ENCODE data around the gene SLC38A10. TPM values are rescaled to one million over a fixed set of nuclear protein-coding genes. Genes with fewer than 3 reads are reported as not detected.

The SLC38A10 gene
- total RNA-seq, 1 donor from 2014 or later: 105 TPM

DNA sequence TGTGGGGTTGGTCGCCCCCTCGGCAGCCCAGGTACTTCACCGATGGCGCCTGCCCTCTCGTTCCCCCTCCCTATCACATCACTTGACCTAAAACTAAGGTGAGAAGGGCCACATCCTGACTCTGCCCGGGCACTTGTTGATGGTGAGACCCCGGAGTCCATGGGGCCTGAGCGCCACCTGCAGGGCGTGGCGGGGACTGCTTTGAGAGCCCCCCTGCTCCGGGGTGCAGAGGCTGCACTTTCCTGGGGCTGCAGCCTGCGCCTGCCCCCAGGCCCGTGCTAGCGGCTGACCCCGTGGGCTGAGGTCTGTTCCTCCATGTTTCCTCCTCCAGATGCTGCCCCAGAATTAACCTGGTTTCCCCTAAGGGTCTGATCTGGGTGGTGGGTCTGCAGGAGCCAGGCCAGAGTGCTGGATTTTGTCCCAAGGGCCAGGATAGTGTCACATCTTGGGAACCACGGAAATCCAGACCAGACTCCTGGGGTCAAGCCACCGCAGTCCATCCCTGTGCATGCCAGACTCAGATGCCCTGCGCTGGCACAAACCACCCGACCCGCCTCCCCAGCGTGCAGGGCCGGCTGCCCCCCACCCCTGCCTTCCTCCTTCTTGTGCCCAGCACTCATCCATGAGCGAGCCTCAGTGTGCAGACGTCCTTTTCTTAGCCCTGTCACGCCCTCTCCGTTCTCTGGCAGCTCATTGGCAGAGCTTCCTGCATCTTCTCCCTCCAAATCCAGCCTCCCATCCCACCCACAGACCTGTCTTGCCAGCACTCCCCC lies 53.3 kb downstream of the SLC38A10 start:
- intact Hi-C loops (cut with micrococcal nuclease): loop anchor here (1.0 to 10.0 kb wide), 3 partner anchors 100 to 217 kb away; no protein-coding TSS in a partner anchor
- Mint-ChIP-seq H3K4me3 (peak overlapping the region; percentile 40), H3K27me3 (no peaks in the 10 kb centered on the region)

DNA sequence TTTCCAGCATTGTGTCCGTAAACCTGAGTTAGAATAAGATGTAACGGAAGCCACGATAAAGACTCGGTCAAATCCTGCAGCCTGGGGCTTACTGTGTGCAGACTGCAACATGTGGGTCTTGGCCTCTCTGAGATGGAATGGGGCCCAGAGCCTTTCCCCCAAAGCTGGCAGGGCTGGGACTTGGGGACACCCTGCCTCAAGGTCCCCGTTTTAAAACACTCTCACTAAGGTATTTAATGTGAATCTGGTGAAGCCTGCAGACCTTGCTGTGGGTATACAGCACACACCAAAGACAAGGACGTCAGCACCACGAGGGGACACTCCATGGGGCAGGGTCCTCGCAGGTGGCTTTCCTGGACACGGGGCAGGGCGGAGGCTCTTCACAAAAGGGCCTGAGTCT lies 53.9 kb downstream of the SLC38A10 start:
- peaks cover 22% of the 10 kb centered on the region for H3K4me1 Mint-ChIP-seq
- no peaks in the 10 kb centered on the region for H3K9me3 Mint-ChIP-seq
- H3K4me3 Mint-ChIP-seq: peak overlapping the region; percentile 95
- H3K27me3 Mint-ChIP-seq: no peaks in the 10 kb centered on the region
- H3K36me3 Mint-ChIP-seq (ENCODE audit: low read depth): peaks cover 27% of the 10 kb centered on the region
- no peak overlapping the region for H3K27ac Mint-ChIP-seq
- no peak for DNase-seq
- intact Hi-C loops (cut with micrococcal nuclease): loop anchor here (1.0 to 10.0 kb wide), 3 partner anchors 99 to 216 kb away; no protein-coding TSS in a partner anchor

More for the DNA sequence above, 53.3 kb downstream of the SLC38A10 start:
- H3K36me3 Mint-ChIP-seq (ENCODE audit: low read depth): peaks cover 28% of the 10 kb centered on the region
- H3K27ac Mint-ChIP-seq: peak overlapping the region; percentile 71
- H3K4me1 Mint-ChIP-seq: peaks cover 22% of the 10 kb centered on the region
- DNase-seq: peak; percentile 88
- no peaks in the 10 kb centered on the region for H3K9me3 Mint-ChIP-seq

- Mint-ChIP-seq H3K27ac (peak overlapping the region; percentile 72), H3K4me3 (peak overlapping the region; percentile 95), H3K36me3 (ENCODE audit: low read depth) (peaks cover 28% of the 10 kb centered on the region), H3K27me3 (no peaks in the 10 kb centered on the region), H3K9me3 (no peaks in the 10 kb centered on the region), H3K4me1 (peaks cover 22% of the 10 kb centered on the region)
- intact Hi-C loops (cut with micrococcal nuclease): loop anchor here (1.0 to 10.0 kb wide), 3 partner anchors 98 to 216 kb away; no protein-coding TSS in a partner anchor
- DNase-seq: no peak
These were observed 54.3 kb downstream of the SLC38A10 start for GRCh38 chr17:81240761-81241160.

DNA sequence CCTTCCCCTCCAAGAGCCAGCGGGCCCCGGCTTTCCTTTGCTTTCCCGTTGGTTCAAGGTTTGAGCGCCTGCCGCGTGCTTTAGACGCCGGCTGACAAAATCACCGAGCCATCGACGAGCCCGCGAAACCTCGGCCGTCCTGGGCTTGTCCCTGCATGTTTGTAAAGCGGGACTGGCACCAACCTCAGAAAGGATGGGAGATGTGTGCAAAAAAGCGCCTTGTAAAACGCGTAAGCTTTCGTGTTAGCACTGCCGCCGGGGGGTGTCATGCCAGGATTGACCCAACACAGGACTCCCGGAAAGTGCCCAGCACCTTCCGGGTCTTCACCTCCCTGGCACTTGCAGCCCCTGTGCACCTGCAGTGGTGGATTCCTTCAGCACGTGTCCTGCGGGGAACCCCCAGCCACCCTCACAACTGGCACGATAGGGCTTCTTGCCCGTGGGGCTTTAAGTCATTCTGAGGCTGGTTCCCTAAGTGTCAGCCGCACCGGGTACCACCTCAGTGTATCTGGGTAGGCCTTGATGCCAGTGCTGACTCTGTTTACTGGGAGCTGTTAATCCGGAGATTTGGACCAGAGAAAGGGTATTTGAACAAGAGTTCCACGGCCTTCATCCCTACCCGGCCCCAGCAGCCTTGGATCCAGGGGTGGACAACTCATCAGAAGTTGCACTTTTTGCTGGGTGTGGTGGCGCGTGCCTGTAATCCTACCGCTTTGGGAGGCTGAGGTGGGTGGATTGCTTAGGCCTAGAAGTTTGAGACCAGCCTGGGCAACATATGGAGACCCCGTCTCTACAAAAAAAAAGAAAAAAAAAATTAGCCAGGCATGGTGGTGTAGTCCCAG lies 55.2 kb downstream of the SLC38A10 start:
- Mint-ChIP-seq H3K27me3 (no peaks in the 10 kb centered on the region), H3K4me1 (peaks cover 22% of the 10 kb centered on the region), H3K36me3 (ENCODE audit: low read depth) (peaks cover 28% of the 10 kb centered on the region), H3K4me3 (peak overlapping the region; percentile 95), H3K27ac (peak overlapping the region; percentile 97), H3K9me3 (no peaks in the 10 kb centered on the region)
- peak; percentile 80 for DNase-seq
- intact Hi-C loops (cut with micrococcal nuclease): loop anchor here (1.0 to 10.0 kb wide), 4 partner anchors 17 to 313 kb away; no protein-coding TSS in a partner anchor

DNA sequence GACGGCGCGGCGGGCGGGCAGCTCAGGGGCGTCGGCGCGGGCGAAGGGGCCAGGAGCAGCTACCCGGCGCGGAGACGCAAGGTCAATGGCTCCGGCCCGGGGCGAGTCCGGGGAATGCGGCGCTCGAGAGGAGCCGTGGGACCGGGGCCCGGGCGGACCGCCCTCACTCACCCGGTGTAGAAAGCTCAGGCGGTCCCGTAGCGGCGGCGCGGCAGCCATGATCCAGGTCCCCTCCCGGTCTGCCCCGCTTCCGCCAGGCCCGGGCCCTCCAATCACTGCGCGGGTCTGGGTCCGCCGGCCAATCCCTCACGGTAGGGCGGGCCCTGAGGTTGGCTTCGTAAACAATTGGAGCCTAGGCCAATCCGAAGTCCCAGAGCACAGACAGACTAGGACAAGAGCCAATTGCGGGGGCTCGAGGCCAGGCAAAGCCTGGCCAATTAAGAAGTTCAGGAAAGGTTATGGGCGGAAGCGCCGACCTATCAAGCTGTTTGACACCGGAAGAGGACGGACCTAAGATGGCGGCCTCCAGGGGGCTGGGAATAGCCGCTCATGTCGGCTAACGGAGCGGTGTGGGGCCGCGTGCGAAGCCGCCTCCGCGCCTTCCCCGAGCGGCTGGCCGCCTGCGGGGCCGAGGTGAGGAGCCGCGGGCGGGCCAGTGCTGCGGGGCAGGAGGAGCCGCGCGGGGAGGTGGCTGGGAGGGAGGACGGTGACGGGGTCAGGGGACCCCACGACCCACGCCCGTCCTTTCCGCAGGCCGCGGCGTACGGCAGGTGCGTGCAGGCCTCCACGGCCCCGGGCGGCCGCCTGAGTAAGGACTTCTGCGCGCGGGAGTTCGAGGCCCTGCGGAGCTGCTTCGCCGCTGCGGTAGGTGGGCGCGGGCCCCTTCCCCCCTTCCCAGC lies 56.0 kb downstream of the SLC38A10 start, which contains the start of the genes NDUFAF8 and TEPSIN:
TSS of gene NDUFAF8 (plus strand) at position 504 of the 899 bp plus-strand sequence. CDS start at position 550, 46 bp downstream.
TSS of gene TEPSIN (minus strand) at position 241 of the 899 bp plus-strand sequence. CDS start at position 219, 22 bp downstream.
- peaks cover 28% of the 10 kb centered on the region for H3K36me3 Mint-ChIP-seq (ENCODE audit: low read depth)
- peak within 1 kb of the TSS; percentile 97 for H3K27ac Mint-ChIP-seq
- peaks cover 23% of the 10 kb centered on the region for H3K4me1 Mint-ChIP-seq
- intact Hi-C loops (cut with micrococcal nuclease): loop anchor here (1.0 kb wide), 2 partner anchors 16 to 314 kb away; no protein-coding TSS in a partner anchor
- H3K4me3 Mint-ChIP-seq: peak within 1 kb of the TSS; percentile 95
- DNase-seq: peak; percentile 99
- no peaks in the 10 kb centered on the region for H3K9me3 Mint-ChIP-seq
- no peaks in the 10 kb centered on the region for H3K27me3 Mint-ChIP-seq

DNA sequence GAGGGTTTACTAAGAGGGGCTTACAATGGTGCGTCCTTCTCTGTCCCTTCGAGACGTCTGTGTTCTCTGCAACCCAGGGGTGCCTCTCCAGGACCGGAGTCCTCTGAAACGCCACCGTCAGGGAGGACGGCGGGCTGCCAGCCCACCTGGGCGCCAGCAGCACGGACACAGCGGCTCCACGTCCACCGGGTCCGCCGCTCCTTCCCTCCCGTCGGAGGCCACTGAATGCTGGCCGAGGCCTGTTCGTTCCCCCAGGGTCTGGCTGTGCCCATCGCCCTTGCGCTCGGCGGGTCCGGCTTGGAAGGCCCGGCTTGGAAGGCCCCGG lies 56.7 kb downstream of the SLC38A10 start:
- Mint-ChIP-seq H3K9me3 (no peaks in the 10 kb centered on the region), H3K4me1 (peaks cover 23% of the 10 kb centered on the region), H3K27me3 (no peaks in the 10 kb centered on the region), H3K4me3 (peak overlapping the region; percentile 95), H3K36me3 (ENCODE audit: low read depth) (peaks cover 28% of the 10 kb centered on the region), H3K27ac (no peak overlapping the region)
- intact Hi-C loops (cut with micrococcal nuclease): no loop called here
- no peak for DNase-seq

DNA sequence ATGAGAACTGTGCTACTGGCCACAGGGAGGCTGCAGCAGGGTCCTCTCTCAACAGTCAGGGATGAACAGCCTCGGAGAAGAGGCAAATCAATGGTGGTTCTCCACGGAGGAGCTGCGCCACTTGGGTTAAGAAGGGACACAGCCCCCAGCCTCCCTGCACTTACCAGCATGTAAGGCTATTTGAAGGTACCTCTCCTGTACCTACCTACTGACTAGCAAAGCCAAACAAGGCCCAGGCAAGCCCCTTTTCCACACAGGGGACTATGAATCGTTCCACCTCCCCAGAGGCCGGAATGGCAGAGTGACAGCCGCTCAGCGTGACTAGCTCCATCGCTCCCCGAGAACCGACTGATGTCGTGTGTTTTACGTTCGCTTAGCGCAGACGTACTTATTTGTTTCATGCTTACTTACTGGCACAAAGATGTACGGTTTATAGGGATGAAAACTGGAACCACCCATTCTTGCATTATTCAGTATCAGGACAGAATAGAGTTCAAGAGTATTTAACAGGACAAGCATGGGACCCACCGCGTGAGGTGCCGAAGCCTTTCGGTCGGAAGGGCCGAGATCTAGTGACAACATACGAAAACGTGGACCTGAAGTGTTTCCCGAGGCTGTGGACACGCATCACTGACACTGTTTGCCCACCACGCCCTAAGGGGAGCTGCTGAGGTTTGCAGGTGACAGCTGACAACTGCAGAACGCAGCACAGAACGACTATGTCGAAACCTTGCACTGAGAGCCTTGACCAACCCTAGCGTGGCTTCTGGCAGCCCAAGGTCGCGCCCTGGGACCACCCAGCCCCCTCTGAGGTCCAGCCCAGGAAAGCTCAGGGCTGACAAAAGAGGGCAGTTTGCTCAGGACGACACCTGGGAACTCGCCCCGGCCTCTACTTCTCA lies 57.3 kb downstream of the SLC38A10 start:
- peaks cover 28% of the 10 kb centered on the region for H3K36me3 Mint-ChIP-seq (ENCODE audit: low read depth)
- intact Hi-C loops (cut with micrococcal nuclease): no loop called here
- DNase-seq: no peak
- H3K27me3 Mint-ChIP-seq: no peaks in the 10 kb centered on the region
- peak overlapping the region; percentile 95 for H3K4me3 Mint-ChIP-seq
- H3K4me1 Mint-ChIP-seq: peaks cover 23% of the 10 kb centered on the region
- no peaks in the 10 kb centered on the region for H3K9me3 Mint-ChIP-seq
- peak overlapping the region; percentile 41 for H3K27ac Mint-ChIP-seq

DNA sequence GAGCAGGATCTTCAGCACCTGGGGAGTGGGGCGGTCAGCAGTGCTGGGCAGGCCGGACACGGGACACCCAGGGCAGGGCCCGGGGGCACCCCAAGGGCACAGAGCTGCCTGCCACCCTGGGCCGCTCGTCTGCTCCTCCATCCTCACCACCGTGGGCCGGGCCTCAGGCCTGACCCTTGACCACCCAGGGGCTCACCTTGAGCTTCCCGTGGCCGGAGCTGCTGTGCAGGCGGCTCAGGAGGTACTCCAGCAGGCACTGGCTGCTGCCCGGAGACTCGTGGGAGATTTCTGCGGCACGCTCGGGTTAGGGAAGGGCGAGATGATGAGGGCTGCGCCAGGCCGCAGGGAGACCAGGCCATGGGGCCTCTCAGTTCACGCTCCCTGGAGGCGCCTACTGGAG lies 58.3 kb downstream of the SLC38A10 start:
- H3K27me3 Mint-ChIP-seq: no peaks in the 10 kb centered on the region
- no peak overlapping the region for H3K4me3 Mint-ChIP-seq
- H3K27ac Mint-ChIP-seq: no peak overlapping the region
- peaks cover 20% of the 10 kb centered on the region for H3K4me1 Mint-ChIP-seq
- H3K9me3 Mint-ChIP-seq: no peaks in the 10 kb centered on the region
- no peak for DNase-seq
- intact Hi-C loops (cut with micrococcal nuclease): no loop called here
- H3K36me3 Mint-ChIP-seq (ENCODE audit: low read depth): peaks cover 23% of the 10 kb centered on the region

GRCh38 chr17:81235822-81236740 lies 59.0 kb downstream of the SLC38A10 start:
- Mint-ChIP-seq H3K27me3 (no peaks in the 10 kb centered on the region), H3K4me3 (no peak overlapping the region), H3K36me3 (ENCODE audit: low read depth) (peaks cover 18% of the 10 kb centered on the region), H3K27ac (no peak overlapping the region), H3K4me1 (peaks cover 20% of the 10 kb centered on the region), H3K9me3 (no peaks in the 10 kb centered on the region)
- no peak for DNase-seq
- intact Hi-C loops (cut with micrococcal nuclease): no loop called here

GRCh38 chr17:81234940-81235821 lies 59.9 kb downstream of the SLC38A10 start:
- Mint-ChIP-seq H3K9me3 (no peaks in the 10 kb centered on the region), H3K27me3 (no peaks in the 10 kb centered on the region), H3K27ac (no peak overlapping the region), H3K4me3 (no peak overlapping the region), H3K4me1 (peaks cover 14% of the 10 kb centered on the region), H3K36me3 (ENCODE audit: low read depth) (peaks cover 16% of the 10 kb centered on the region)
- no peak for DNase-seq
- intact Hi-C loops (cut with micrococcal nuclease): no loop called here

GRCh38 chr17:81234506-81234855 lies 60.6 kb downstream of the SLC38A10 start:
- H3K4me1 Mint-ChIP-seq: peaks cover 12% of the 10 kb centered on the region
- H3K4me3 Mint-ChIP-seq: no peak overlapping the region
- no peak overlapping the region for H3K27ac Mint-ChIP-seq
- H3K9me3 Mint-ChIP-seq: no peaks in the 10 kb centered on the region
- peaks cover 18% of the 10 kb centered on the region for H3K36me3 Mint-ChIP-seq (ENCODE audit: low read depth)
- intact Hi-C loops (cut with micrococcal nuclease): no loop called here
- H3K27me3 Mint-ChIP-seq: no peaks in the 10 kb centered on the region
- DNase-seq: no peak

Measured in activated CD4-positive, alpha-beta T cell treated with anti-CD3 and anti-CD28 coated beads, Interleukin-2, amount 10 ng/mL, durations not matched to agents 24 days and 14 days (primary cell).